GM19099 (cell line): Measurements from ENCODE around the gene RAB40C.

Experiments
- POLR2A ChIP-seq: IDR thresholded peaks from 3 replicates; pipeline ENCODE4 v1.6.1; 2011; ENCODE audit warnings: low read depth; ENCODE audit not compliant: insufficient read length; ENCODE audit errors: extremely low read depth

RAB40C gene

GRCh38 chr16:662095-662494 lies 72.2 kb downstream of the RAB40C start:
- no peak for TF ChIP-seq POLR2A

GRCh38 chr16:662597-662996 lies 72.7 kb downstream of the RAB40C start:
- TF ChIP-seq POLR2A = no peak

GRCh38 chr16:666572-666971 lies 76.7 kb downstream of the RAB40C start:
- no peak for TF ChIP-seq POLR2A

- TF ChIP-seq POLR2A = no peak
Observed at GRCh38 chr16:667113-667779, 77.4 kb downstream of the RAB40C start.

- peak; percentile 96 for TF ChIP-seq POLR2A
Observed at GRCh38 chr16:667780-668518, 78.1 kb downstream of the RAB40C start, which contains the start of gene RHOT2. TSS of gene RHOT2 (plus strand) at chr16:668132. CDS start at chr16:668200, 68 bp downstream.

- no peak for TF ChIP-seq POLR2A
Observed at GRCh38 chr16:668519-669171, 78.8 kb downstream of the RAB40C start.

GRCh38 chr16:669666-670065 lies 79.8 kb downstream of the RAB40C start:
- TF ChIP-seq POLR2A = no peak

- no peak for TF ChIP-seq POLR2A
Observed at GRCh38 chr16:670485-671352, 80.9 kb downstream of the RAB40C start.

GRCh38 chr16:671353-672131 lies 81.7 kb downstream of the RAB40C start:
- no peak for TF ChIP-seq POLR2A

- no peak for TF ChIP-seq POLR2A
Observed at GRCh38 chr16:672371-672770, 82.5 kb downstream of the RAB40C start.

- no peak for TF ChIP-seq POLR2A
Observed at GRCh38 chr16:672851-673250, 83.0 kb downstream of the RAB40C start.

- no peak for TF ChIP-seq POLR2A
Observed at GRCh38 chr16:673399-673991, 83.6 kb downstream of the RAB40C start.

- TF ChIP-seq POLR2A = no peak
Observed at GRCh38 chr16:674214-674881, 84.5 kb downstream of the RAB40C start.

GRCh38 chr16:674968-675883 lies 85.4 kb downstream of the RAB40C start, which contains the start of gene RHBDL1:
TSS of gene RHBDL1 (plus strand) at chr16:675671. CDS start at chr16:675791, 120 bp downstream.
- TF ChIP-seq POLR2A = no peak
